H9 (cell line): ENCODE data around the gene SFI1. TPM values are rescaled to one million over a fixed set of nuclear protein-coding genes. Genes with fewer than 3 reads are reported as not detected.

Source experiments
- DNase-seq: peaks from one replicate; pipeline ENCODE4 v3.0.0-alpha.2; 2017
- H2AFZ ChIP-seq: one replicate; pipeline ENCODE4 v1.6.1; 2013; ENCODE audit warnings: mild to moderate bottlenecking, low read length, control low read depth, moderate library complexity
- H2AK5ac ChIP-seq: 2 replicates; pipeline ENCODE4 v1.6.1; 2013; ENCODE audit warnings: low read length, control low read depth, mixed read lengths; ENCODE audit not compliant: insufficient read length
- H2BK120ac ChIP-seq: one replicate; pipeline ENCODE4 v1.6.1; 2013; ENCODE audit warnings: low read depth, mild to moderate bottlenecking, low read length, control low read depth, inconsistent platforms; ENCODE audit not compliant: poor library complexity, severe bottlenecking
- H2BK12ac ChIP-seq: 2 replicates; pipeline ENCODE4 v1.6.1; 2013; ENCODE audit warnings: low read length, control low read depth, mixed read lengths, low read depth; ENCODE audit not compliant: insufficient read length
- H2BK15ac ChIP-seq: 2 replicates; pipeline ENCODE4 v1.6.1; 2013; ENCODE audit warnings: low read depth, low read length, control low read depth
- H2BK20ac ChIP-seq: one replicate; pipeline ENCODE4 v1.6.1; 2013; ENCODE audit warnings: low read depth, mild to moderate bottlenecking, low read length, control low read depth, inconsistent platforms; ENCODE audit not compliant: poor library complexity, severe bottlenecking
- H2BK5ac ChIP-seq: 2 replicates; pipeline ENCODE4 v1.6.1; 2013; ENCODE audit warnings: low read length, control low read depth, mixed read lengths; ENCODE audit not compliant: insufficient read length
- H3K14ac ChIP-seq: 2 replicates; pipeline ENCODE4 v1.6.1; 2013; ENCODE audit warnings: low read length, control low read depth; ENCODE audit not compliant: insufficient read depth
- H3K18ac ChIP-seq: 2 replicates; pipeline ENCODE4 v1.6.1; 2013; ENCODE audit warnings: low read depth, mild to moderate bottlenecking, mixed read lengths, low read length, control low read depth; ENCODE audit not compliant: insufficient read length
- H3K23ac ChIP-seq: 2 replicates; pipeline ENCODE4 v1.6.1; 2013; ENCODE audit warnings: low read length, control low read depth, mixed read lengths, low read depth; ENCODE audit not compliant: insufficient read length
- H3K23me2 ChIP-seq: 2 replicates; pipeline ENCODE4 v1.6.1; 2013; ENCODE audit warnings: low read depth, mild to moderate bottlenecking, mixed read lengths, low read length, control low read depth; ENCODE audit not compliant: insufficient read length, poor library complexity, severe bottlenecking
- H3K27ac ChIP-seq: 2 replicates; pipeline ENCODE4 v1.5.1; 2013; ENCODE audit warnings: low read length, control low read depth, mixed read lengths, low read depth; ENCODE audit not compliant: insufficient read length
- H3K27me3 ChIP-seq: 2 replicates; pipeline ENCODE4 v1.6.1; 2013; ENCODE audit warnings: low read length, control low read depth, inconsistent platforms; ENCODE audit not compliant: insufficient read depth
- H3K4ac ChIP-seq: 2 replicates; pipeline ENCODE4 v1.6.1; 2013; ENCODE audit warnings: low read depth, mild to moderate bottlenecking, control low read depth, inconsistent platforms, low read length, moderate library complexity
- H3K4me1 ChIP-seq: 2 replicates; pipeline ENCODE4 v1.6.1; 2013; ENCODE audit warnings: low read length, control low read depth, inconsistent platforms; ENCODE audit not compliant: insufficient read depth
- H3K4me2 ChIP-seq: 2 replicates; pipeline ENCODE4 v1.6.1; 2013; ENCODE audit warnings: low read length, control low read depth, mixed read lengths; ENCODE audit not compliant: insufficient read length, insufficient read depth
- H3K56ac ChIP-seq: 2 replicates; pipeline ENCODE4 v1.6.1; 2013; ENCODE audit warnings: low read depth, mild to moderate bottlenecking, mixed read lengths, low read length, control low read depth; ENCODE audit not compliant: insufficient read length
- H3K79me1 ChIP-seq: 2 replicates; pipeline ENCODE4 v1.6.1; 2013; ENCODE audit warnings: low read depth, mild to moderate bottlenecking, moderate library complexity, low read length, control low read depth, inconsistent platforms; ENCODE audit not compliant: insufficient read depth, poor library complexity, severe bottlenecking
- H3K79me2 ChIP-seq: 2 replicates; pipeline ENCODE4 v1.6.1; 2013; ENCODE audit warnings: low read length, control low read depth, inconsistent platforms; ENCODE audit not compliant: insufficient read depth
- H3K9ac ChIP-seq: 2 replicates; pipeline ENCODE4 v1.6.1; 2013; ENCODE audit warnings: low read length, control low read depth, mixed read lengths; ENCODE audit not compliant: insufficient read length; ENCODE audit errors: extremely low read depth
- H3K9me3 ChIP-seq: one replicate; pipeline ENCODE4 v1.6.1; 2013; ENCODE audit warnings: low read depth, low read length, inconsistent platforms; ENCODE audit not compliant: control insufficient read depth
- H3T11ph ChIP-seq: one replicate; pipeline ENCODE4 v1.6.1; 2013; ENCODE audit warnings: mild to moderate bottlenecking, low read length, control low read depth, inconsistent platforms
- H4K20me1 ChIP-seq: one replicate; pipeline ENCODE4 v1.6.1; 2013; ENCODE audit not compliant: control insufficient read depth, insufficient read length, insufficient read depth
- H4K5ac ChIP-seq: 2 replicates; pipeline ENCODE4 v1.6.1; 2013; ENCODE audit warnings: low read depth, mild to moderate bottlenecking, mixed read lengths, low read length, control low read depth; ENCODE audit not compliant: insufficient read length
- H4K8ac ChIP-seq: replicated peaks from 2 replicates; pipeline ENCODE4 v1.6.1; 2013; ENCODE audit warnings: low read length, control low read depth, mixed read lengths, low read depth; ENCODE audit not compliant: insufficient read length
- H4K91ac ChIP-seq: 2 replicates; pipeline ENCODE4 v1.6.1; 2013; ENCODE audit warnings: low read depth, mild to moderate bottlenecking, moderate library complexity, mixed read lengths, low read length, control low read depth; ENCODE audit not compliant: insufficient read length
- H3K27ac Mint-ChIP-seq, 3 experiments: 2 replicates in 2 of 3; 3 replicates in 1 of 3; pipeline ENCODE4 v1.8.0; 2020 to 2021; ENCODE audit warnings: mixed read lengths in 3 of 3, mild to moderate bottlenecking in 1 of 3, moderate library complexity in 1 of 3
- H3K27me3 Mint-ChIP-seq: 2 replicates; pipeline ENCODE4 v1.8.0; 2021; ENCODE audit warnings: low read depth, mild to moderate bottlenecking, moderate library complexity, mixed read lengths
- H3K36me3 Mint-ChIP-seq, 3 experiments: 2 replicates in 2 of 3; 3 replicates in 1 of 3; pipeline ENCODE4 v1.8.0; 2020 to 2021; ENCODE audit warnings: low read depth in 3 of 3, mixed read lengths in 3 of 3; ENCODE audit not compliant: insufficient read depth in 1 of 3
- H3K4me1 Mint-ChIP-seq, 2 experiments: 2 replicates each; pipeline ENCODE4 v1.8.0; 2020; ENCODE audit warnings: mixed read lengths in 2 of 2
- H3K4me3 Mint-ChIP-seq, 2 experiments: 2 replicates in 1 of 2; 3 replicates in 1 of 2; pipeline ENCODE4 v1.8.0; 2020 to 2021; ENCODE audit warnings: mild to moderate bottlenecking in 2 of 2, mixed read lengths in 2 of 2, moderate library complexity in 1 of 2
- H3K9me3 Mint-ChIP-seq, 2 experiments: 2 replicates in 1 of 2; 3 replicates in 1 of 2; pipeline ENCODE4 v1.8.0; 2020; ENCODE audit warnings: mild to moderate bottlenecking in 2 of 2, mixed read lengths in 2 of 2, moderate library complexity in 1 of 2
- CTCF ChIP-seq: fragments of 200-600 bp; sonication (generic); conservative IDR thresholded peaks from 3 replicates; pipeline ENCODE4 v1.8.0; 2021; ENCODE audit warnings: antibody characterized with exemption, mild to moderate bottlenecking
- WGBS: extraction: QIAGEN DNeasy Blood & Tissue Kit; methylation state at CpG from one replicate; pipeline ENCODE4 v1.1.7; 2013; ENCODE audit warnings: missing lambda C conversion rate, low lambda C conversion rate, mixed read lengths; ENCODE audit not compliant: insufficient read length; ENCODE audit errors: extremely low coverage; 5-methylcytosine and 5-hydroxymethylcytosine counted together
- total RNA-seq: library from RNA; stranded (reverse); gene quantifications from 2 replicates; pipeline ENCODE4 v1.2.1, GENCODE V29; 2021

Gene SFI1
- total RNA-seq, 1 experiment from 2014 or later, result 26.4 TPM

DNA sequence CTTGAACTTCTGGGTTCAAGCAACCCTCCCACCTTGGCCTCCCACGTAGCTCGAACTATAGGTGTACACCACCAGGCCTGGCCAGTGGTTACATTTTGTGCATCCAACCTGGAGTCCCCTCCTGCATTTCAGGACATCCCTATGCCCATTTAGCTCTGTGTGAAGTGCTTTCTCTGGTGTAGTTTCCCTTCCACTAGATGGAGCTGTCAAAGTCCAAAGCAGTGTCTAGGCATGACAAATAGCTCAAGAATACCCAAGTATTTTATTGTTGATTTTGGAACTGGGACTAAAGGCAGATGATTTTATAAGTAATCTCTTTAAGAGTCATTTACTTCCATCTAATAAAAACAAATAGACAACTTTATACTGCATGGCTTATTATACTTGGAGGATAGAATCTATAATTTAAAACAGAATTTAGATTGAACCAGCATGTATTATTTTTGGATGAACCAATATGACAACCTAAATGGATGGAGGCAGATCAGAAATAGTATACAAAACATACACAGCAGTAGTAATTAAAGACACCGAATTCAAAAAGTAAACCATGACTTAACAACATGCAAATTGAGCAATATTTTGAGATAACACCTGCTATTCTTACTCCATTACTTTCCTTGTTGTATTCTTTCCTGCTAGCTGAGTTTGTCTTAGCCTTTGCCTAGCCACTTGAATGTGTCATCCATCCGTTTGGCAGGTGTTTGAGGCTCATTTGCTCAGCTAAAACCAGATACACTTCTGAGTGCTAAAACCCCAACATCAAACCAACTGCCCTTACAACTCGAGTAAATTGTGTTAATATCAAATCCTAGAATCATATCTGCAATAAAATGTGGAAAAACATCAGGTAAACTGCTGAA, 44.4 kb upstream of the SFI1 start:
- WGBS, result no CpG with 5 or more reads among the region's 5 CpGs
- Histone ChIP-seq H3K27ac (no peak overlapping the region), H2BK5ac (no peak overlapping the region), H3K23me2 (no peaks in the 10 kb centered on the region), H3K4ac (no peak overlapping the region), H3K14ac (no peak overlapping the region), H3K4me2 (no peak overlapping the region), H3K9ac (no peak overlapping the region), H3K79me1 (no peaks in the 10 kb centered on the region), H2AFZ (no peak overlapping the region), H3K4me1 (no peaks in the 10 kb centered on the region), H2BK20ac (no peak overlapping the region), H4K91ac (no peak overlapping the region), H4K8ac (no peak overlapping the region), H3K9me3 (no peaks in the 10 kb centered on the region), H3K27me3 (no peaks in the 10 kb centered on the region), H4K20me1 (no peaks in the 10 kb centered on the region), H2BK12ac (no peak overlapping the region), H4K5ac (no peak overlapping the region), H3K23ac (no peak overlapping the region), H3T11ph (no peak overlapping the region), H2BK15ac (no peak overlapping the region), H2AK5ac (no peak overlapping the region), H3K79me2 (no peaks in the 10 kb centered on the region), H2BK120ac (no peak overlapping the region), H3K18ac (no peak overlapping the region), H3K56ac (no peak overlapping the region)
- no peak for DNase-seq
- peak; percentile 72 for TF ChIP-seq CTCF
- Mint-ChIP-seq H3K36me3 (peaks cover 2 to 39% (median 14%) of the 10 kb centered on the region in 3 experiments; a peak in 6 of 7 replicates), H3K27ac (peak overlapping the region in 1 of 3 experiments; percentile 42; a peak in 1 of 7 replicates), H3K4me3 (no peak overlapping the region), H3K4me1 (no peaks in the 10 kb centered on the region), H3K9me3 (no peaks in the 10 kb centered on the region), H3K27me3 (no peaks in the 10 kb centered on the region)
